Measurements from ENCODE around the gene IFITM2. TPM values are rescaled to one million over a fixed set of nuclear protein-coding genes. Genes with fewer than 3 reads are reported as not detected.
"Not testable (repeated sequence)": the region's sequence is repeated elsewhere in the genome, so short reads cannot be mapped to it uniquely, and the experiment has no call there.

Gene IFITM2
- polyA plus RNA-seq, 1 donor (not counting 4 experiments of a cell fraction or from before 2014, with no cell fraction given): 83.0 TPM

DNA sequence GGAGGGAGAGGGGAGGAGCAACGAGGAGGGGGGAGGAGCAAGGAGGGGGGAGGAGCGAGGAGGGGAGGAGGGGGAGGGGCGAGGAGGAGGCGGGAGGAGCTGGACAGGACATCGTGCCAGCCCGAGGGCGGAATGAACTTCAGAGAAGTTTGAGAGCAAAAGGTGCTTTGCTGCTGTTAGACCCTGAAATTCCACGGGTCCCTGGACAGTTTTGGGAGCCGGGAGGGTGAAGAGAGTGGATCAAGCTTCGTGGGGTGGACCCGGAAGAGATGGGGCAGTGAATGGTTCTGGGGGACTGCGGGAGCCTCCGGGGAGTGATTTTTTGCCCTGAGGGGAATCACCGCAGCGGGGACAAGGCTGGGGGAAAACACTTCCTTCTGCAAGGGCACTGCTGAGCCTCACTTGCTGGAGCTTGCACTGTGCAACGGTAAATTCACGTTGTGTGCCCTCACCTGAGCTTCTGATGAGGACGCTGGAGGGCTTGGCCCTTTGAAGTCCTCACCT is 40.1 kb upstream of the IFITM2 start:
- DNase-seq (ENCODE audit: low read depth, low spot score) (no peak), FAIRE-seq (no peak)
- Histone ChIP-seq H3K9me3 (ENCODE audit: control insufficient read depth, low read depth, low read length) (no peaks in the 10 kb centered on the region), H3K4me1 (ENCODE audit: control insufficient read depth, extremely low read depth, insufficient read depth, low read length) (peaks cover 7% of the 10 kb centered on the region), H2AFZ (ENCODE audit: control insufficient read depth, low read length) (peak overlapping the region; percentile 74), H3K79me2 (ENCODE audit: control insufficient read depth, insufficient read depth, low read length) (no peaks in the 10 kb centered on the region), H3K4me2 (ENCODE audit: control insufficient read depth, extremely low read depth, insufficient read depth, low read depth, low read length) (peak overlapping the region; percentile 61), H3K4me3 (ENCODE audit: control insufficient read depth in 2 of 3, extremely low read depth in 1 of 3, insufficient read depth in 2 of 3, low read depth in 1 of 3, low read length in 3 of 3) (peak overlapping the region; percentile 21 to 47 (median 34)), H3K27ac (ENCODE audit: control insufficient read depth, insufficient read depth, low read length) (no peak overlapping the region), H3K9me1 (ENCODE audit: control insufficient read depth, extremely low read depth, insufficient read depth, low read length) (no peaks in the 10 kb centered on the region), H3K9ac (ENCODE audit: control insufficient read depth, extremely low read depth, insufficient read depth, low read length) (no peak overlapping the region), H3K27me3 (ENCODE audit: control insufficient read depth, extremely low read depth, insufficient read depth, low read length) (peaks cover 2% of the 10 kb centered on the region), H4K20me1 (ENCODE audit: control insufficient read depth, extremely low read depth, insufficient read depth, low read length) (no peaks in the 10 kb centered on the region), H3K36me3 (ENCODE audit: control insufficient read depth in 2 of 2, extremely low read depth in 1 of 2, insufficient read depth in 2 of 2, low read length in 2 of 2) (no peaks in the 10 kb centered on the region)
- dilution Hi-C loops (cut with MboI; ENCODE audit: extremely low pct_ligation_motif_present, low sequenced_read_pairs): no loop called here
- TF ChIP-seq, protein P1, sequence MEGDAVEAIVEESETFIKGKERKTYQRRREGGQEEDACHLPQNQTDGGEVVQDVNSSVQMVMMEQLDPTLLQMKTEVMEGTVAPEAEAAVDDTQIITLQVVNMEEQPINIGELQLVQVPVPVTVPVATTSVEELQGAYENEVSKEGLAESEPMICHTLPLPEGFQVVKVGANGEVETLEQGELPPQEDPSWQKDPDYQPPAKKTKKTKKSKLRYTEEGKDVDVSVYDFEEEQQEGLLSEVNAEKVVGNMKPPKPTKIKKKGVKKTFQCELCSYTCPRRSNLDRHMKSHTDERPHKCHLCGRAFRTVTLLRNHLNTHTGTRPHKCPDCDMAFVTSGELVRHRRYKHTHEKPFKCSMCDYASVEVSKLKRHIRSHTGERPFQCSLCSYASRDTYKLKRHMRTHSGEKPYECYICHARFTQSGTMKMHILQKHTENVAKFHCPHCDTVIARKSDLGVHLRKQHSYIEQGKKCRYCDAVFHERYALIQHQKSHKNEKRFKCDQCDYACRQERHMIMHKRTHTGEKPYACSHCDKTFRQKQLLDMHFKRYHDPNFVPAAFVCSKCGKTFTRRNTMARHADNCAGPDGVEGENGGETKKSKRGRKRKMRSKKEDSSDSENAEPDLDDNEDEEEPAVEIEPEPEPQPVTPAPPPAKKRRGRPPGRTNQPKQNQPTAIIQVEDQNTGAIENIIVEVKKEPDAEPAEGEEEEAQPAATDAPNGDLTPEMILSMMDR (optimal IDR thresholded peaks at IDR 0.05 in 1 of 3, IDR thresholded peaks at IDR 0.05 in 1 of 3, conservative IDR thresholded peaks at IDR 0.05 in 1 of 3; ENCODE audit: extremely low read depth in 1 of 3, insufficient read depth in 2 of 3, low read length in 3 of 3): no peak
- no peak for TF ChIP-seq EZH2 (IDR thresholded peaks at IDR 0.05; ENCODE audit: low read length)

DNA sequence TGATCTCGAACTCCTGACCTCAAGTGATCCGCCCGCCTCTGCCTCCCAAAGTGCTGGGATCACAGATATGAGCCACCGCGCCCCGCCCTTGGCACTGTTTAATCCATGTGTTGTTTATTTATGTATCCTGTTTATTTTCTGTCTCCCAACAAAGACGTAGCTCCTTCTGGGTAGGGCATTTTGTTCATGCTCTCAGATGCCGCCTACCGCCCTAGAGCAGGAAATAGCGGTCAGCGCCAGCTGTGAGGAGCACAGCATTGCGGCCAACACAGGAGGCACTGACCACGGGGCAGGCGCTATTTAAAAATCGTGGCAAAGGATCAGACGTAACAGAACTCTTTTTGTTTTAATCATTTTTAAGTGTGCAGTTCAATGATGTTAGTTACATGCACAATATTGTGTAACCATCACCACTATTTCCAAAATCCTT is 38.9 kb upstream of the IFITM2 start:
- FAIRE-seq; H2AFZ ChIP-seq (ENCODE audit: control insufficient read depth, low read length): not testable (repeated sequence)

More for the DNA sequence above, 38.9 kb upstream of the IFITM2 start:
- H3K4me1 ChIP-seq (ENCODE audit: control insufficient read depth, extremely low read depth, insufficient read depth, low read length); H3K27me3 ChIP-seq (ENCODE audit: control insufficient read depth, extremely low read depth, insufficient read depth, low read length); H3K9me1 ChIP-seq (ENCODE audit: control insufficient read depth, extremely low read depth, insufficient read depth, low read length); DNase-seq (ENCODE audit: low read depth, low spot score); H3K9ac ChIP-seq (ENCODE audit: control insufficient read depth, extremely low read depth, insufficient read depth, low read length); H3K4me3 ChIP-seq (ENCODE audit: control insufficient read depth in 2 of 3, extremely low read depth in 1 of 3, insufficient read depth in 2 of 3, low read depth in 1 of 3, low read length in 3 of 3); H4K20me1 ChIP-seq (ENCODE audit: control insufficient read depth, extremely low read depth, insufficient read depth, low read length); H3K36me3 ChIP-seq (ENCODE audit: control insufficient read depth in 2 of 2, extremely low read depth in 1 of 2, insufficient read depth in 2 of 2, low read length in 2 of 2); H3K27ac ChIP-seq (ENCODE audit: control insufficient read depth, insufficient read depth, low read length); dilution Hi-C loops (cut with MboI; ENCODE audit: extremely low pct_ligation_motif_present, low sequenced_read_pairs); H3K79me2 ChIP-seq (ENCODE audit: control insufficient read depth, insufficient read depth, low read length); H3K9me3 ChIP-seq (ENCODE audit: control insufficient read depth, low read depth, low read length): not testable (repeated sequence)
- H3K4me2 ChIP-seq (ENCODE audit: control insufficient read depth, extremely low read depth, insufficient read depth, low read depth, low read length): peak overlapping the region; percentile 54
